Effector memory CD8-positive, alpha-beta T cell (primary cell): ENCODE results near the gene CORT.
A peak's percentile ranks its signal among the peaks of the same experiment; 100 is the strongest.
"Not testable (repeated sequence)": the region's sequence is repeated elsewhere in the genome, so short reads cannot be mapped to it uniquely, and the experiment has no call there.

Experiments
- ATAC-seq: fragments of 150-1000 bp; cut with Tn5 transposase; replicated peaks from 2 replicates; pipeline ENCODE4 v1.10.0; 2021; ENCODE audit warnings: mild to moderate bottlenecking, moderate library complexity
- DNase-seq, 3 experiments: peaks; one replicate each; pipeline ENCODE4 v3.0.0; 2021
- H3K27ac Mint-ChIP-seq, 2 donors: one replicate each; pipeline ENCODE4 v1.8.0; 2022; ENCODE audit warnings: mild to moderate bottlenecking in 2 of 2, mixed read lengths in 2 of 2, moderate library complexity in 2 of 2
- H3K27me3 Mint-ChIP-seq, 2 donors: one replicate each; pipeline ENCODE4 v1.8.0; 2022; ENCODE audit warnings: mixed read lengths in 2 of 2
- H3K36me3 Mint-ChIP-seq: one replicate; pipeline ENCODE4 v1.8.0; 2022; ENCODE audit warnings: mild to moderate bottlenecking, moderate library complexity, mixed read lengths; ENCODE audit not compliant: insufficient read depth
- H3K4me1 Mint-ChIP-seq, 2 donors: one replicate each; pipeline ENCODE4 v1.8.0; 2022; ENCODE audit warnings: low read depth in 2 of 2, mixed read lengths in 2 of 2
- H3K4me3 Mint-ChIP-seq, 2 donors: one replicate each; pipeline ENCODE4 v1.8.0; 2022; ENCODE audit warnings: mild to moderate bottlenecking in 2 of 2, mixed read lengths in 2 of 2, moderate library complexity in 2 of 2
- H3K9me3 Mint-ChIP-seq, 2 donors: one replicate each; pipeline ENCODE4 v1.8.0; 2022; ENCODE audit warnings: mixed read lengths in 2 of 2

The CORT gene

GRCh38 chr1:10473145-10473765, 23.4 kb downstream of the CORT start:
- no peaks in the 10 kb centered on the region for H3K9me3 Mint-ChIP-seq
- H3K4me3 Mint-ChIP-seq = peak overlapping the region; percentile 40 to 99
- H3K4me1 Mint-ChIP-seq = peaks cover 28 to 44% of the 10 kb centered on the region in 2 donors
- no peak overlapping the region for H3K27ac Mint-ChIP-seq
- no peak for ATAC-seq
- H3K36me3 Mint-ChIP-seq = peaks cover 30% of the 10 kb centered on the region
- H3K27me3 Mint-ChIP-seq = no peaks in the 10 kb centered on the region
- no peak for DNase-seq

- H3K9me3 Mint-ChIP-seq, H3K27me3 Mint-ChIP-seq, DNase-seq, ATAC-seq: not testable (repeated sequence)
- Mint-ChIP-seq H3K4me3 (peak overlapping the region; percentile 97 to 98), H3K36me3 (peaks cover 21% of the 10 kb centered on the region), H3K27ac (peak overlapping the region; percentile 91 to 94), H3K4me1 (peaks cover 30 to 44% of the 10 kb centered on the region in 2 donors)
These were observed 24.4 kb downstream of the CORT start for GRCh38 chr1:10474309-10474612.

GRCh38 chr1:10474613-10475507, 25.0 kb downstream of the CORT start, which contains the start of gene PEX14:
PEX14 (plus strand) TSS chr1:10474950; CDS start chr1:10474967, 17 bp downstream.
- ATAC-seq (peak; percentile 82), DNase-seq (peak; percentile 77 to 80 (median 77))
- Mint-ChIP-seq H3K27ac (peak within 1 kb of the TSS; percentile 91 to 94), H3K4me3 (peak within 1 kb of the TSS; percentile 97 to 98), H3K27me3 (no peaks in the 10 kb centered on the region), H3K4me1 (peaks cover 30 to 48% of the 10 kb centered on the region in 2 donors), H3K36me3 (peaks cover 15% of the 10 kb centered on the region), H3K9me3 (no peaks in the 10 kb centered on the region)

GRCh38 chr1:10475510-10475909, 25.7 kb downstream of the CORT start:
- Mint-ChIP-seq H3K27ac (peak overlapping the region; percentile 91 to 94), H3K4me1 (peaks cover 30 to 48% of the 10 kb centered on the region in 2 donors), H3K27me3 (no peaks in the 10 kb centered on the region), H3K36me3 (peaks cover 17% of the 10 kb centered on the region), H3K9me3 (no peaks in the 10 kb centered on the region), H3K4me3 (peak overlapping the region; percentile 97 to 98)
- DNase-seq (no peak), ATAC-seq (no peak)

- Mint-ChIP-seq H3K4me3 (no peak overlapping the region), H3K27ac (no peak overlapping the region), H3K36me3 (peaks cover 24% of the 10 kb centered on the region), H3K27me3 (no peaks in the 10 kb centered on the region), H3K9me3 (no peaks in the 10 kb centered on the region), H3K4me1 (peaks cover 22 to 30% of the 10 kb centered on the region in 2 donors)
- DNase-seq (no peak), ATAC-seq (no peak)
These were observed 29.5 kb downstream of the CORT start for GRCh38 chr1:10479296-10479695.

DNA sequence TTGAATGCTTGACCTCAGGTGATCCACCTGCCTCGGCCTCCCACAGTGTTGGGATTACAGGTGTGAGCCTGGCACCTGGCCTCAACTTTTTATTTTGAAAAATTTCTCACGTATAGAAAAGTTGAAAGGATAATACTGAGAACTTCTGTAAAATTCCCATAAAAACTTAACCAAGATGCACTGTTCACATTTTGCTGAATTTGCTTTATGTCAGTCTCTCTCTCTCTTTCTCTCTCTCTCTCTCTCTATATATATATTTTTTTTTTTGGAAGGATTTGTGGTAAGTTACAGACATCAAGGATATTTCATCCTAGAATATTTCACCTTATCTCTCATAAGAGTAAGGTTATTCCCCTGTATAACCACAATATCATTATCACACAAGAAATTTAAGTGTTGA, 30.8 kb downstream of the CORT start:
- Mint-ChIP-seq H3K36me3 (peaks cover 16% of the 10 kb centered on the region), H3K27ac (no peak overlapping the region), H3K27me3 (no peaks in the 10 kb centered on the region), H3K4me1 (peaks cover 18 to 28% of the 10 kb centered on the region in 2 donors), H3K4me3 (no peak overlapping the region), H3K9me3 (no peaks in the 10 kb centered on the region)
- no peak for ATAC-seq
- DNase-seq = no peak

GRCh38 chr1:10484521-10484920, 34.7 kb downstream of the CORT start:
- ATAC-seq = no peak
- no peak for DNase-seq
- no peaks in the 10 kb centered on the region for H3K27me3 Mint-ChIP-seq
- peaks cover 4 to 14% of the 10 kb centered on the region in 2 donors for H3K4me1 Mint-ChIP-seq
- no peak overlapping the region for H3K27ac Mint-ChIP-seq
- H3K9me3 Mint-ChIP-seq = no peaks in the 10 kb centered on the region
- no peak overlapping the region for H3K4me3 Mint-ChIP-seq
- H3K36me3 Mint-ChIP-seq = peaks cover 24% of the 10 kb centered on the region

DNA sequence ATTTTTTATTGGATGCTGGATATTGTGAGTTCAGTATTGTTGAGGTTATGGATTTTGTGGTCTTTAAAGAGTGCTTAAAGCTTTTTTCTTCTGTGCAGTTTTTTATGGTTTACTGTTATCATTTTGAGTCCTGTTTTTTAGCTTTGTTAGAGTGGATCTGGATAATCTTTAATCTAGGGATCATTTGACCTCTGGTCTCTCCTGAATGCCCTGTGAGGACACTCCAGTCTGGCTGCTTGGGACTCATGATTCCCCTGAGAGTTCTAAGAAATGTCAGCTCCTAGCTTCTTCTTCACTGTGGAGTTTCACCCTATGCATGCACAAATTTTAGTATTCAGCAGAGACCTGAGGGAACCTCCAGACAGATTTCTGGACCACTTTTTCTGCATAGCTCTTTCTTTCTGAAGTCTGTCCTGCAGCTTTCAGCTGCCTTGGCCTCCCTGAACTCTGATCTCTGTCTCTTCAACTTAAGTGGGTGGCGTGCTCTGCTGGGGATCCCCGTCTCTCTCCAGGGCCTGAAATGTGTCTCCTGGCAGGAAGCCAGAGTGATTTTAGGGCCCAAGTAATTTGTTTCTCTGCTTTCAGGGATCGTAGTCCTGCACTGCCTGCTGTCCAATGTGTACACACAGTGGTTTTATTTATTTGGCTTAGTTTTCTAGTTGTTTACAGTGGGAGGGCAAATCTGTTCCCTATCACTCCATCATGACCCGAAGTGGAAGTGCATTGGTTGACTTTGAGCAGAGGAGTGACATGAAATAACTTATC, 39.6 kb downstream of the CORT start:
- ATAC-seq (no peak), DNase-seq (no peak)
- Mint-ChIP-seq H3K27ac (peak overlapping the region in 1 of 2 donors; percentile 14), H3K4me1 (peaks cover 9 to 17% of the 10 kb centered on the region in 2 donors), H3K9me3 (no peaks in the 10 kb centered on the region), H3K4me3 (no peak overlapping the region), H3K27me3 (no peaks in the 10 kb centered on the region), H3K36me3 (peaks cover 18% of the 10 kb centered on the region)

DNA sequence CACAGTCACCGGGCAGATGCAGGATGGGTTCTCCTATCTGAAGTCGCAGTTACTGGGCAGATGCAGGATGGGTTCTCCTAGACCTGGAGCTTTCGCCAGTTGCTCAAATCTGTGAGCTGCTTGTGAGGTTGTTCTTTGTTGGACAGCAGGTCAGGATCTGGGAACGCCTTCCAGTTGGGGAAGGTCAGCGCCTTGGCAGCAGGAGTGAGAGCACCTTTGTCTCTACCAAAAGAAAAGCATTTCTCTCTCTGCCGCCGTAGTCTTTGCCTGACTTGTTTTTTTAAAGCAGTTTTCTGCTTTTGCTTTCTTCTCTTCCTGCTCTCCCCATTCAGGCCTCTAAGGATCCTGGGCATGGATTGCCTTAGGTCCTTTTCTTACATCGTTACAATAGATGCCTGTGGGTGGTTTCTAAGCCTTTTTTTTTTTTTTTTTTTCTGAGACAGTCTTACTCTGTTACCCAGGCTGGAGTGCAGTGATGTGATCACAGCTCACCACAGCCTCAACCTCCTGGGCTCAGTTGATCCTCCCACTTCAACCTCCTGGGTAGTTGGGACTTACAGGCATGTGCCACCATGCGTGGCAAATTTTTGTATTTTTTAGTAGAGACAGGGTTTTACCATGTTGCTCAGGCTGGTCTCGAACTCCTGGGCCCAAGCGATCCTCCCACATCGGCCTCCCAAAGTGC, 40.6 kb downstream of the CORT start:
- DNase-seq (no peak), ATAC-seq (no peak)
- no peaks in the 10 kb centered on the region for H3K9me3 Mint-ChIP-seq
- H3K27me3 Mint-ChIP-seq = no peaks in the 10 kb centered on the region
- H3K4me3 Mint-ChIP-seq = no peak overlapping the region
- no peak overlapping the region for H3K27ac Mint-ChIP-seq
- H3K36me3 Mint-ChIP-seq = peaks cover 18% of the 10 kb centered on the region
- H3K4me1 Mint-ChIP-seq = peaks cover 16 to 20% of the 10 kb centered on the region in 2 donors

- Mint-ChIP-seq H3K27me3 (no peaks in the 10 kb centered on the region), H3K36me3 (peaks cover 25% of the 10 kb centered on the region), H3K9me3 (no peaks in the 10 kb centered on the region), H3K4me3 (peak overlapping the region; percentile 83 to 92), H3K27ac (peak overlapping the region; percentile 90 to 95), H3K4me1 (peaks cover 38 to 48% of the 10 kb centered on the region in 2 donors)
- ATAC-seq = no peak
- DNase-seq = no peak
These were observed 44.6 kb downstream of the CORT start for GRCh38 chr1:10494418-10494753.

DNA sequence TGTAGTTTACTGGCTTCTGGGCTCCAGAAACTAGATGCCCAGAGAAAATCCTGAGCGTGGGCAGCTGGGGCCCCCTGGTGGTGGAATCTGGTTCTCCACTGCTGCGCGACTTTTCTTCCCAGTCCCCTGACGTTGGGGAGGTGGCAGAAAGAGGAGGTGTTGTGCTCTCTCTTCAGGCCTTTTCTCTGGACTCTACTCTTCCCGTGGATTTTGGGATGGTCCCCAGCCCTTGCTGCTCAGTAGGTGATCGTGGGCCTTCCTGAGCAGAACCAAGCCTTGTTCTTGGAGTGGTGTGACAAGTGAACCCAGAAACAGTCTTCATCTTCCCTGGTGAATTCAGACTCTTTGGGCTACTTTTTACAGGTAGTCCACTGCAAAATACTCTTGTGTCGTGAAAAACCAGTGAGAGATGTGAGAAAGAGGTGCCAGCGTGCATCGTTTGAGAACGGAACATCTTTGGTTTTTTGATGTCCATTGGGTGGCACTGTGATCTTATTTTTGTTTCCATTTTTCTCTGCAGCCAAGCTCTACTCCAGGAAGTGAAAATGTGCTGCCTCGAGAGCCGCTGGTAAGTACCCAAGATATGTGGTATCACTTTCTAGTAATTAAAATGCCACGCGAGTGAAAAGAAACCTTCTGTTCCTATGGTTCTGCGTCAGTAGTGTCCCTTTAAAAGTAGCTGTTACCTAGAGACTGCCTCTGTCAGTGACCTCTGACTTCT, 45.1 kb downstream of the CORT start:
- H3K4me1 Mint-ChIP-seq = peaks cover 38 to 44% of the 10 kb centered on the region in 2 donors
- DNase-seq = peak; percentile 77 to 86 (median 78)

DNA sequence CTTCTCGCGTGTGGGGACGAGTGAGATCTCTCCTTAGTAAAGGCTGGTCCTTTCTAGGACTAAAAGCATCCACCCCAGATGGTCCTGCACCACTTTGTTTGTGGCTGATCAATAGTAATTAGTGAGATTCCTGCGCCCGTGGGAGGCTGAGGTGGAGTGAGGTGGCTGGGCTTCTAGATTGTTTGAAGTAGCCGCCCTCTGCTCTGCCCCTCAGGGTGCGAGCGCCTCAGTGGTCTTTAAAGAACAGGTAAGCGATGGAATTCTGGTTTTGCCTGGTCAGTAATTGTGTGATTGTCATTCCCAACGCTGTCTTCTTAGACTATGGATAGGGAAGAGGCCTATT, 45.6 kb downstream of the CORT start:
- peak overlapping the region; percentile 90 to 95 for H3K27ac Mint-ChIP-seq
- no peak for DNase-seq
- H3K4me1 Mint-ChIP-seq = peaks cover 38 to 43% of the 10 kb centered on the region in 2 donors
- peaks cover 22% of the 10 kb centered on the region for H3K36me3 Mint-ChIP-seq
- H3K9me3 Mint-ChIP-seq = no peaks in the 10 kb centered on the region
- H3K27me3 Mint-ChIP-seq = no peaks in the 10 kb centered on the region
- ATAC-seq = no peak
- H3K4me3 Mint-ChIP-seq = peak overlapping the region; percentile 83 to 92

More for the DNA sequence above, 45.1 kb downstream of the CORT start:
- ATAC-seq = peak; percentile 74
- no peaks in the 10 kb centered on the region for H3K9me3 Mint-ChIP-seq
- peak overlapping the region; percentile 90 to 95 for H3K27ac Mint-ChIP-seq
- no peaks in the 10 kb centered on the region for H3K27me3 Mint-ChIP-seq
- H3K36me3 Mint-ChIP-seq = peaks cover 21% of the 10 kb centered on the region
- H3K4me3 Mint-ChIP-seq = peak overlapping the region; percentile 83 to 92
